Measurements from ENCODE around the gene LZIC.

DNA sequence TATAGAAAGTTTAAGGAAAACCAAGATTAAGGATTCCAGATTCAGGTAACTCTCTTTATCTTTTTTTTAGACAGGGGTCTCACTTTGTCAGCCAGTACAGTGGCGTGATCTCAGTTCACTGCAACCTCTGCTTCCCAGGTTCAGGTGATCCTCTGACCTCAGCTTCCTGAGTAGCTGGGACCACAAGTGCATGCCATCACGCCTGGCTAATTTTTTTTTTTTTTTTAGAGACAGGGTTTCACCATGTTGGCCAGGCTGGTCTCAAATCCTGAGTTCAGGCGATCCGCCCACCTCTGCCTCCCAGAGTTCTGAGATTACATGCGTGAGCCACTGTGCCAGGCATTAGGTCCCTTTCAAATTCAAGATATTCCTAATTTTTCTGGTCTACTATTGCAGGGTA lies 15.9 kb downstream of the LZIC start:
- TF ChIP-seq, protein P1, sequence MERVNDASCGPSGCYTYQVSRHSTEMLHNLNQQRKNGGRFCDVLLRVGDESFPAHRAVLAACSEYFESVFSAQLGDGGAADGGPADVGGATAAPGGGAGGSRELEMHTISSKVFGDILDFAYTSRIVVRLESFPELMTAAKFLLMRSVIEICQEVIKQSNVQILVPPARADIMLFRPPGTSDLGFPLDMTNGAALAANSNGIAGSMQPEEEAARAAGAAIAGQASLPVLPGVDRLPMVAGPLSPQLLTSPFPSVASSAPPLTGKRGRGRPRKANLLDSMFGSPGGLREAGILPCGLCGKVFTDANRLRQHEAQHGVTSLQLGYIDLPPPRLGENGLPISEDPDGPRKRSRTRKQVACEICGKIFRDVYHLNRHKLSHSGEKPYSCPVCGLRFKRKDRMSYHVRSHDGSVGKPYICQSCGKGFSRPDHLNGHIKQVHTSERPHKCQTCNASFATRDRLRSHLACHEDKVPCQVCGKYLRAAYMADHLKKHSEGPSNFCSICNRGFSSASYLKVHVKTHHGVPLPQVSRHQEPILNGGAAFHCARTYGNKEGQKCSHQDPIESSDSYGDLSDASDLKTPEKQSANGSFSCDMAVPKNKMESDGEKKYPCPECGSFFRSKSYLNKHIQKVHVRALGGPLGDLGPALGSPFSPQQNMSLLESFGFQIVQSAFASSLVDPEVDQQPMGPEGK (CRISPR knock-in tag; IDR thresholded peaks at IDR 0.05; ENCODE audit: borderline replicate concordance), result no peak
- TF ChIP-seq, protein P2, sequence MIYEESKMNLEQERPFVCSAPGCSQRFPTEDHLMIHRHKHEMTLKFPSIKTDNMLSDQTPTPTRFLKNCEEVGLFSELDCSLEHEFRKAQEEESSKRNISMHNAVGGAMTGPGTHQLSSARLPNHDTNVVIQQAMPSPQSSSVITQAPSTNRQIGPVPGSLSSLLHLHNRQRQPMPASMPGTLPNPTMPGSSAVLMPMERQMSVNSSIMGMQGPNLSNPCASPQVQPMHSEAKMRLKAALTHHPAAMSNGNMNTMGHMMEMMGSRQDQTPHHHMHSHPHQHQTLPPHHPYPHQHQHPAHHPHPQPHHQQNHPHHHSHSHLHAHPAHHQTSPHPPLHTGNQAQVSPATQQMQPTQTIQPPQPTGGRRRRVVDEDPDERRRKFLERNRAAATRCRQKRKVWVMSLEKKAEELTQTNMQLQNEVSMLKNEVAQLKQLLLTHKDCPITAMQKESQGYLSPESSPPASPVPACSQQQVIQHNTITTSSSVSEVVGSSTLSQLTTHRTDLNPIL (CRISPR knock-in tag; IDR thresholded peaks at IDR 0.05; ENCODE audit: low read depth), result no peak
